Uterus (tissue), 2 donors: ENCODE measurements around the gene LRP4.

Experiments
- POLR2A ChIP-seq, 2 donors: fragments of 450-650 bp; IDR thresholded peaks; one replicate each; pipeline ENCODE4 v1.6.1; 2016; ENCODE audit warnings: antibody characterized with exemption in 2 of 2, mild to moderate bottlenecking in 1 of 2, moderate library complexity in 1 of 2
- TF ChIP-seq, protein P1 (sequence below), 4 experiments: fragments of 200-600 bp in 2 of 4; fragments of 450-650 bp in 2 of 4; sonication (generic) in 2 of 4; IDR thresholded peaks; one replicate each; pipeline ENCODE4 v1.5.1; 2016 to 2019; ENCODE audit warnings: antibody characterized with exemption in 4 of 4, mild to moderate bottlenecking in 2 of 4, moderate library complexity in 1 of 4

DNA sequence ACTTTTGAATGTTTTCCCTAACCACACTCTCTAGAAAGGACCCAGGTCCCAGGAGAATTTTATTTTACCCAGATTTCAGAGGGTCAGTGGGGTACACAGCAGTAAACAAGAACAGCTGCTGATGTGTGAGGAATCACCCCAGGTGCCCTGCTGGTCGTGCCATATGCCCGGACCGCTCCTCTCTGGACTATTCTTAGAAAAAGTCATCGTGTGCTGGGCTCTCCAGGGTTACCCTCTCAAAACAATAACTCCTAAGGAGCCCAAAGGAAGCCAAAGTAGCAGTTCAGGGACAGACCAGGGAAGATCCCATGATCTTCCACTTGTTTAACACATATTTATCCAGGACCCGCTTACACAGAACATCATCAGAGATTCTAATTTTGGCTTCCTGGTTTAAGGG, 29.7 kb downstream of the LRP4 start:
- TF ChIP-seq, protein P1, sequence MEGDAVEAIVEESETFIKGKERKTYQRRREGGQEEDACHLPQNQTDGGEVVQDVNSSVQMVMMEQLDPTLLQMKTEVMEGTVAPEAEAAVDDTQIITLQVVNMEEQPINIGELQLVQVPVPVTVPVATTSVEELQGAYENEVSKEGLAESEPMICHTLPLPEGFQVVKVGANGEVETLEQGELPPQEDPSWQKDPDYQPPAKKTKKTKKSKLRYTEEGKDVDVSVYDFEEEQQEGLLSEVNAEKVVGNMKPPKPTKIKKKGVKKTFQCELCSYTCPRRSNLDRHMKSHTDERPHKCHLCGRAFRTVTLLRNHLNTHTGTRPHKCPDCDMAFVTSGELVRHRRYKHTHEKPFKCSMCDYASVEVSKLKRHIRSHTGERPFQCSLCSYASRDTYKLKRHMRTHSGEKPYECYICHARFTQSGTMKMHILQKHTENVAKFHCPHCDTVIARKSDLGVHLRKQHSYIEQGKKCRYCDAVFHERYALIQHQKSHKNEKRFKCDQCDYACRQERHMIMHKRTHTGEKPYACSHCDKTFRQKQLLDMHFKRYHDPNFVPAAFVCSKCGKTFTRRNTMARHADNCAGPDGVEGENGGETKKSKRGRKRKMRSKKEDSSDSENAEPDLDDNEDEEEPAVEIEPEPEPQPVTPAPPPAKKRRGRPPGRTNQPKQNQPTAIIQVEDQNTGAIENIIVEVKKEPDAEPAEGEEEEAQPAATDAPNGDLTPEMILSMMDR (IDR thresholded peaks at IDR 0.05), result no peak
- no peak for TF ChIP-seq POLR2A (IDR thresholded peaks at IDR 0.05)
